ENCODE results near the gene TXNDC15. TPM values are rescaled to one million over a fixed set of nuclear protein-coding genes. Genes with fewer than 3 reads are reported as not detected.

Gene TXNDC15
- total RNA-seq, 1 experiment from 2014 or later = 31.3 TPM

- WGBS (ENCODE audit: extremely low coverage, insufficient read length, low lambda C conversion rate) = no CpG with 5 or more reads among the region's 7 CpGs
- Histone ChIP-seq H3K18ac (ENCODE audit: insufficient read length, low read depth, low read length) (no peak overlapping the region), H2AK5ac (ENCODE audit: insufficient read length, low read length) (no peak overlapping the region), H2BK15ac (ENCODE audit: low read depth, low read length) (no peak overlapping the region), H2AFZ (ENCODE audit: low read length) (no peak overlapping the region), H4K20me1 (ENCODE audit: control insufficient read depth, insufficient read depth, insufficient read length) (no peaks in the 10 kb centered on the region), H3K79me2 (ENCODE audit: insufficient read depth, low read length) (no peaks in the 10 kb centered on the region), H3K9me3 (ENCODE audit: control insufficient read depth, low read depth, low read length) (no peaks in the 10 kb centered on the region), H2BK120ac (ENCODE audit: low read depth, low read length, poor library complexity, severe bottlenecking) (no peak overlapping the region), H3K27me3 (ENCODE audit: insufficient read depth, low read length) (no peaks in the 10 kb centered on the region), H2BK20ac (ENCODE audit: low read depth, low read length, poor library complexity, severe bottlenecking) (no peak overlapping the region), H3K23me2 (ENCODE audit: insufficient read length, low read depth, low read length, poor library complexity, severe bottlenecking) (no peaks in the 10 kb centered on the region), H3K9ac (ENCODE audit: extremely low read depth, insufficient read length, low read length) (no peak overlapping the region), H3T11ph (ENCODE audit: low read length) (no peak overlapping the region), H4K8ac (replicated peaks; ENCODE audit: insufficient read length, low read depth, low read length) (no peak overlapping the region), H3K4me2 (ENCODE audit: insufficient read depth, insufficient read length, low read length) (no peak overlapping the region), H2BK5ac (ENCODE audit: insufficient read length, low read length) (no peak overlapping the region), H3K56ac (ENCODE audit: insufficient read length, low read depth, low read length) (no peak overlapping the region), H4K91ac (ENCODE audit: insufficient read length, low read depth, low read length) (no peak overlapping the region), H3K23ac (ENCODE audit: insufficient read length, low read depth, low read length) (no peak overlapping the region), H3K27ac (ENCODE audit: insufficient read length, low read depth, low read length) (no peak overlapping the region), H4K5ac (ENCODE audit: insufficient read length, low read depth, low read length) (no peak overlapping the region), H2BK12ac (ENCODE audit: insufficient read length, low read depth, low read length) (no peak overlapping the region), H3K4me1 (ENCODE audit: insufficient read depth, low read length) (no peaks in the 10 kb centered on the region), H3K14ac (ENCODE audit: insufficient read depth, low read length) (no peak overlapping the region), H3K4ac (ENCODE audit: low read depth, low read length) (no peak overlapping the region), H3K79me1 (ENCODE audit: insufficient read depth, low read depth, low read length, poor library complexity, severe bottlenecking) (no peaks in the 10 kb centered on the region)
- Mint-ChIP-seq H3K27me3 (ENCODE audit: low read depth) (no peaks in the 10 kb centered on the region), H3K4me1 (peaks cover 8 to 14% of the 10 kb centered on the region in 2 experiments), H3K9me3 (no peaks in the 10 kb centered on the region; a peak in 1 of 5 replicates), H3K36me3 (ENCODE audit: insufficient read depth in 1 of 3, low read depth in 3 of 3) (peaks cover 9 to 11% (median 11%) of the 10 kb centered on the region in 3 experiments; a peak in 6 of 7 replicates), H3K4me3 (no peak overlapping the region), H3K27ac (peak overlapping the region in 2 of 3 experiments; percentile 7 to 24; a peak in 2 of 7 replicates)
- no peak for DNase-seq
- TF ChIP-seq, protein P1, sequence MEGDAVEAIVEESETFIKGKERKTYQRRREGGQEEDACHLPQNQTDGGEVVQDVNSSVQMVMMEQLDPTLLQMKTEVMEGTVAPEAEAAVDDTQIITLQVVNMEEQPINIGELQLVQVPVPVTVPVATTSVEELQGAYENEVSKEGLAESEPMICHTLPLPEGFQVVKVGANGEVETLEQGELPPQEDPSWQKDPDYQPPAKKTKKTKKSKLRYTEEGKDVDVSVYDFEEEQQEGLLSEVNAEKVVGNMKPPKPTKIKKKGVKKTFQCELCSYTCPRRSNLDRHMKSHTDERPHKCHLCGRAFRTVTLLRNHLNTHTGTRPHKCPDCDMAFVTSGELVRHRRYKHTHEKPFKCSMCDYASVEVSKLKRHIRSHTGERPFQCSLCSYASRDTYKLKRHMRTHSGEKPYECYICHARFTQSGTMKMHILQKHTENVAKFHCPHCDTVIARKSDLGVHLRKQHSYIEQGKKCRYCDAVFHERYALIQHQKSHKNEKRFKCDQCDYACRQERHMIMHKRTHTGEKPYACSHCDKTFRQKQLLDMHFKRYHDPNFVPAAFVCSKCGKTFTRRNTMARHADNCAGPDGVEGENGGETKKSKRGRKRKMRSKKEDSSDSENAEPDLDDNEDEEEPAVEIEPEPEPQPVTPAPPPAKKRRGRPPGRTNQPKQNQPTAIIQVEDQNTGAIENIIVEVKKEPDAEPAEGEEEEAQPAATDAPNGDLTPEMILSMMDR (conservative IDR thresholded peaks at IDR 0.05) = no peak
These were observed 19.8 kb downstream of the TXNDC15 start for GRCh38 chr5:134893748-134894505.
